Vagina (tissue), 2 donors: ENCODE measurements around the gene NHSL2.

ENCODE experiments used
- CTCF ChIP-seq, 3 experiments: fragments of 450-650 bp in 2 of 3; fragments of 200-600 bp in 1 of 3; sonication (generic) in 1 of 3; IDR thresholded peaks; one replicate each; pipeline ENCODE4 v1.5.1; 2017 to 2019; ENCODE audit warnings: antibody characterized with exemption in 3 of 3, mild to moderate bottlenecking in 2 of 3, moderate library complexity in 2 of 3
- POLR2A ChIP-seq, 2 donors: fragments of 450-650 bp; IDR thresholded peaks; one replicate each; pipeline ENCODE4 v1.6.1; 2017; ENCODE audit warnings: antibody characterized with exemption in 2 of 2, mild to moderate bottlenecking in 2 of 2, moderate library complexity in 2 of 2
- POLR2AphosphoS5 ChIP-seq, 2 donors: sonication (generic); formaldehyde crosslinking; IDR thresholded peaks; one replicate each; pipeline ENCODE4 v1.9.0; 2017; ENCODE audit warnings: antibody characterized with exemption in 2 of 2, mild to moderate bottlenecking in 2 of 2, low read depth in 1 of 2; ENCODE audit not compliant: insufficient read depth in 1 of 2

DNA sequence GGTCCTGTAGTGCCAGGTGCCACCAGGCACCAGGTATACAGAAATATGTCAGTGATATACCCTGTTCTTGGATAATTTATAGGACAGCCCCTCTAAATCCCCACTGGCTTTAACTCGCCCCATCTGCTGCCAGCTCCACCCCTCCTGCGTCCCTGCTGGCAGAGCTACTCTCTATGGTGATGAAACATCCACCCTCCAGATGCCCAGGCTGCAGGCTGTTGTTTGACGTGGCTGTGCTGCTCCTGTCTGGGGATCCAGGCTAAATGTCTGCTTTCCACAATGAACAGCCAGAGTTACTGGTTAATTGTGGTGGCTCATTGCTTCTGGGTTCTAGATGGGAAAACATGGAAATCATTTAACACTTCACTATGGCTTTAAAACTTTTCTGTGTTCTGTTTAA is 12.9 kb downstream of the NHSL2 start:
- TF ChIP-seq CTCF (IDR thresholded peaks at IDR 0.05) (no peak), POLR2AphosphoS5 (IDR thresholded peaks at IDR 0.05; ENCODE audit: insufficient read depth in 1 of 2, low read depth in 1 of 2) (no peak), POLR2A (IDR thresholded peaks at IDR 0.05) (no peak)
